NCI-H748 treated with DMSO at 0.1 percent for 48 hours (cell line): Measurements from ENCODE around the gene ITGA1.

Experiments
- DNase-seq: peaks from one replicate; lab custom pipeline; 2025; lab: John Stamatoyannopoulos, UW

The ITGA1 gene

GRCh38 chr5:52897238-52897614 is 109.5 kb downstream of the ITGA1 start:
- no peak for DNase-seq

- DNase-seq, result no peak
Measured at GRCh38 chr5:52898961-52899680, 111.4 kb downstream of the ITGA1 start.

GRCh38 chr5:52903142-52903541 is 115.4 kb downstream of the ITGA1 start:
- DNase-seq, result no peak

GRCh38 chr5:52906343-52906742 is 118.6 kb downstream of the ITGA1 start:
- DNase-seq, result no peak

- no peak for DNase-seq
Measured at GRCh38 chr5:52906845-52907244, 119.1 kb downstream of the ITGA1 start.

- DNase-seq, result no peak
Measured at GRCh38 chr5:52909192-52909591, 121.5 kb downstream of the ITGA1 start.

- no peak for DNase-seq
Measured at GRCh38 chr5:52910071-52910470, 122.4 kb downstream of the ITGA1 start.

GRCh38 chr5:52915176-52915875 is 127.6 kb downstream of the ITGA1 start:
- peak; percentile 79 for DNase-seq

GRCh38 chr5:52920929-52921328 is 133.2 kb downstream of the ITGA1 start:
- DNase-seq, result no peak

GRCh38 chr5:52922384-52922783 is 134.7 kb downstream of the ITGA1 start:
- DNase-seq, result no peak

- no peak for DNase-seq
Measured at GRCh38 chr5:52924456-52924855, 136.7 kb downstream of the ITGA1 start.

GRCh38 chr5:52925001-52925400 is 137.3 kb downstream of the ITGA1 start:
- no peak for DNase-seq

GRCh38 chr5:52928689-52929088 is 141.0 kb downstream of the ITGA1 start:
- DNase-seq, result no peak

GRCh38 chr5:52938226-52938625 is 150.5 kb downstream of the ITGA1 start:
- no peak for DNase-seq

GRCh38 chr5:52943285-52943684 is 155.6 kb downstream of the ITGA1 start:
- DNase-seq, result no peak

GRCh38 chr5:52943808-52944207 is 156.1 kb downstream of the ITGA1 start:
- DNase-seq, result no peak

GRCh38 chr5:52945040-52945439 is 157.3 kb downstream of the ITGA1 start:
- DNase-seq, result no peak

- no peak for DNase-seq
Measured at GRCh38 chr5:52947208-52947607, 159.5 kb downstream of the ITGA1 start.

- no peak for DNase-seq
Measured at GRCh38 chr5:52947851-52948250, 160.1 kb downstream of the ITGA1 start.

- DNase-seq, result peak; percentile 42
Measured at GRCh38 chr5:52948418-52949076, 160.8 kb downstream of the ITGA1 start.

GRCh38 chr5:52950686-52951085 is 163.0 kb downstream of the ITGA1 start:
- DNase-seq, result no peak

- no peak for DNase-seq
Measured at GRCh38 chr5:52952483-52952882, 164.8 kb downstream of the ITGA1 start.

- no peak for DNase-seq
Measured at GRCh38 chr5:52956014-52956413, 168.3 kb downstream of the ITGA1 start.
